ENCODE data around the gene ATF5.

DNA sequence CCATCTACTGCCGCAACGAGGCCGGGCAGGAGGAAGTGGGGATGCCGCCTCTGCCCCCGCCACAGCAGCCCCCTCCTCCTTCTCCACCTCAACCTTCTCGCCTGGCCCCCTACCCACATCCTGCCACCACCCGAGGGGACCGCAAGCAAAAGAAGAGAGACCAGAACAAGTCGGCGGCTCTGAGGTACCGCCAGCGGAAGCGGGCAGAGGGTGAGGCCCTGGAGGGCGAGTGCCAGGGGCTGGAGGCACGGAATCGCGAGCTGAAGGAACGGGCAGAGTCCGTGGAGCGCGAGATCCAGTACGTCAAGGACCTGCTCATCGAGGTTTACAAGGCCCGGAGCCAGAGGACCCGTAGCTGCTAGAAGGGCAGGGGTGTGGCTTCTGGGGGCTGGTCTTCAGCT lies 3.7 kb downstream of the ATF5 start:
- TF ChIP-seq, protein P1, sequence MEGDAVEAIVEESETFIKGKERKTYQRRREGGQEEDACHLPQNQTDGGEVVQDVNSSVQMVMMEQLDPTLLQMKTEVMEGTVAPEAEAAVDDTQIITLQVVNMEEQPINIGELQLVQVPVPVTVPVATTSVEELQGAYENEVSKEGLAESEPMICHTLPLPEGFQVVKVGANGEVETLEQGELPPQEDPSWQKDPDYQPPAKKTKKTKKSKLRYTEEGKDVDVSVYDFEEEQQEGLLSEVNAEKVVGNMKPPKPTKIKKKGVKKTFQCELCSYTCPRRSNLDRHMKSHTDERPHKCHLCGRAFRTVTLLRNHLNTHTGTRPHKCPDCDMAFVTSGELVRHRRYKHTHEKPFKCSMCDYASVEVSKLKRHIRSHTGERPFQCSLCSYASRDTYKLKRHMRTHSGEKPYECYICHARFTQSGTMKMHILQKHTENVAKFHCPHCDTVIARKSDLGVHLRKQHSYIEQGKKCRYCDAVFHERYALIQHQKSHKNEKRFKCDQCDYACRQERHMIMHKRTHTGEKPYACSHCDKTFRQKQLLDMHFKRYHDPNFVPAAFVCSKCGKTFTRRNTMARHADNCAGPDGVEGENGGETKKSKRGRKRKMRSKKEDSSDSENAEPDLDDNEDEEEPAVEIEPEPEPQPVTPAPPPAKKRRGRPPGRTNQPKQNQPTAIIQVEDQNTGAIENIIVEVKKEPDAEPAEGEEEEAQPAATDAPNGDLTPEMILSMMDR (conservative IDR thresholded peaks at IDR 0.05), result no peak
- no peak for TF ChIP-seq ZFX (IDR thresholded peaks at IDR 0.05)
